ENCODE results near the gene ZNF667.
A peak's percentile ranks its signal among the peaks of the same experiment; 100 is the strongest.

ZNF667 gene

GRCh38 chr19:56476651-56477428 lies at the start of gene ZNF667:
TSS of gene ZNF667 (minus strand) at chr19:56477345. CDS start at chr19:56462370, 14,975 bp downstream.
- Histone ChIP-seq H3K4me3 (peak within 1 kb of the TSS; percentile 87), H3K27ac (peak within 1 kb of the TSS; percentile 76 to 87)
- TF ChIP-seq CTCF (IDR thresholded peaks at IDR 0.05): no peak
- DNase-seq (ENCODE audit: low spot score): no peak

- no peak for TF ChIP-seq CTCF (IDR thresholded peaks at IDR 0.05)
- Histone ChIP-seq H3K4me3 (peak overlapping the region; percentile 35), H3K27ac (no peak overlapping the region)
- no peak for DNase-seq (ENCODE audit: low spot score)
Observed at GRCh38 chr19:56525214-56525860, 48.2 kb upstream of the ZNF667 start.

DNA sequence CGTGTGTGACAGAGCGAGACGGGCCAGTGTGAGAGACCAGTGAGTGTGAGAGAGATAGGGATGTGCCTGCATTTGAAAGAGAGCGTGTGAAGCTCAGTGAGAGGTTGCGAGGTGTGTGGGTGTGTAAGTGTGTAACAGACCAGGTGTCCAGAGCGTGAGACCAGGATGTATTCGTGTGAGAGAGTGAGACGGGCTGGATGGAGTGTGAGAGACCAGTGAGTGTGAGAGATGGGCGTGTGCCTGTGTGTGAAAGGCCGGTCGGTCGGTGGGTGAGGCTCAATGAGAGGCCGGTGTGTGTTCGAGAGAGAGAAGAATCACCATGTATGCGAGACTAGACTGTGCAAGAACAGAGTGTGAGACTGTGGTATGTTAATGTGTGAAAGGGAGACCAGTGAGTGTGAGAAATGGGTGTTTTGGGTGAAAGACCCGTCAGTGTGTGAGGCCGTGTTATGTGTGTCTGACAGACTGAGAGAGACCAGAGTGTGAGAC lies 31.2 kb upstream of the ZNF667 start:
- Histone ChIP-seq H3K4me3 (peak overlapping the region; percentile 74), H3K27ac (peak overlapping the region; percentile 92 to 93)
- TF ChIP-seq CTCF (IDR thresholded peaks at IDR 0.05): no peak
- DNase-seq (ENCODE audit: low spot score): no peak

DNA sequence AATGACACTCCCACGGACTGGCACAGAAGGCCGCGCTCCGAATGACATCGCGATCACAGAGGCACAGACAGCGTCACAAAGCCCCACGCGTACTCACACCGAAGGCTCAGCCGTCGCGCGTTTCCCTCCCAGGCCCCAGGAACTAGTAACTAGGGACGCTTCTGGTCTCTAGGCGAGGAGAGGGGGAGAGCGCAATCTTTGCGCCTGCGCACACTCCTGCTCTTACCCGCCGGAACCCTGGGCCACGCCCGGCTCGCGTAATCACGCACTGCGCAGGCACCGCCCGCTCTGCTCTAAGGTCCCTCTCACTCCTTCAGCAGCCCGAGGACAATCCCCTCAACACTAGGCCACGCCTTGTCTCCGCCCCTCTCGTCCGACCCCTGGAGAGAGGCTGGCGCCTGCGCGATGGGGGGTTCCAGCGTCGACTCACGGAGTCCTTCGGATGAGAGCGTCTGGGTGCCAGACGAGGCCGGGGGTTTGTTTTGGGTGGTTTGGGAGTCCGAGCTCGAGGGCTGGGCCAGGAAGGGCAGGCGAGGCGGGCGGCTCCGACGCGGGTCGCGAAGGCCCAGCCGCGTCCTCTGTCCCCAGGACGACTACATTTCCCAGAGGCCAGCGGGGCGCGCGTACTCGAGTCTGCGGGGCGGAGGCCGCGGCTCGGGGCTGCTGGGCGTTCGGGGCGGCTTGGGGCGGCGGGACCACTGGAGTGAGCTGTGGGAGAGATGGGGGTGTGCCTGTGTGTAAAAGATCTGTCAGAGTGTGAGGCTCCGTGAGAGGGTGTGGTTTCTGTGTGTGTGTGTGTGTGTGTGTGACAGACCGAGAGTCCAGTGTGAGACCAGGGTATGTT lies 30.5 kb upstream of the ZNF667 start, which contains the start of gene ZNF471:
ZNF471 (plus strand) TSS at position 410 of the 844 bp plus-strand sequence. CDS start 3,717 bp downstream, outside the sequence.
- H3K4me3 ChIP-seq: peak within 1 kb of the TSS; percentile 74
- H3K27ac ChIP-seq: peak within 1 kb of the TSS; percentile 92 to 93
- DNase-seq (ENCODE audit: low spot score): peak; percentile 98
- TF ChIP-seq CTCF (IDR thresholded peaks at IDR 0.05): no peak

DNA sequence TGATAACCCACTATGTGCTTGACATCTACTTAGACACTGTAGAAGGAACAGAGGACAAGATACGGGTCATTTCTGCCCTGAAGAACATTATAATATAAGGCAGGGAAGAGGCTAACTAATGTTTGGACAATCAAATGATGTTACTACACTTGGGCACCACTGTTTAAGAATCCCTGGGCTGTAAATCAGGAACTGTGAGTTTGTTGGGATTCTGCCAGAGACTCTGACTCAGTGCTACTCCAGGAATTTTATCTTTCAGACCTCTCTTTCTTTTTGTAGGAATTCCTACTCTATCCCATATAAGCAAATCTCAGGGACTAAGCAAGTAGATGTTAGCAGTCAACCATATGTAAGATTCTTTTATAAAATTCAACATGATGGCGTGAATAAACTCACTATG lies 27.4 kb upstream of the ZNF667 start:
- Histone ChIP-seq H3K4me3 (no peak overlapping the region), H3K27ac (no peak overlapping the region)
- TF ChIP-seq CTCF (IDR thresholded peaks at IDR 0.05): no peak
- DNase-seq (ENCODE audit: low spot score): no peak

DNA sequence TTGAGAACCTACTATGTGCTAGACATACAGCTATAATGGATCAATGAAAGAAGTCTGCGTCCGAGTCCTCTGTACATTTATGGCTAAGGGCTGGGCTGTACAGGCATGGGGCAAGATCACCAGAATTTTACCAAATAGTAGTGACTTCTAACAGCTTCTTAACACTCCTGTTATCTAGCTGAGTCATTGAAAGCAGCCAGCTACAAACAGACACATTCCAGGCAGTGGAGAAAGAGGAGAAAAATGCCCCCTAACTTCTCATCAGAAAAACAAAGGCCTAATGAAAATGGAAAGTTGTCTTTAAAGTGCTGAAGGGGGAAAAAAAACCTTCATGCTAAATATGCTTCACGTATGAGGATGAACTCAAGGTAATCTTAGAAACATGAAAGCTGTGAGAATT lies 14.3 kb upstream of the ZNF667 start:
- H3K27ac ChIP-seq: no peak overlapping the region
- no peak for TF ChIP-seq CTCF (IDR thresholded peaks at IDR 0.05)
- no peak for DNase-seq (ENCODE audit: low spot score)
- H3K4me3 ChIP-seq: no peak overlapping the region

Measured in coronary artery (tissue), 2 donors.